GM18861 (cell line): ENCODE data around the gene RGS9.
"Not testable (repeated sequence)": the region's sequence is repeated elsewhere in the genome, so short reads cannot be mapped to it uniquely, and the experiment has no call there.

Experiments used
- ATAC-seq: cut with Tn5 transposase; IDR thresholded peaks from one replicate; pipeline ENCODE4 v1.9.1; 2021; ENCODE audit not compliant: unreplicated experiment

The RGS9 gene

GRCh38 chr17:65109990-65110680 is 27.0 kb upstream of the RGS9 start:
- ATAC-seq, result no peak

DNA sequence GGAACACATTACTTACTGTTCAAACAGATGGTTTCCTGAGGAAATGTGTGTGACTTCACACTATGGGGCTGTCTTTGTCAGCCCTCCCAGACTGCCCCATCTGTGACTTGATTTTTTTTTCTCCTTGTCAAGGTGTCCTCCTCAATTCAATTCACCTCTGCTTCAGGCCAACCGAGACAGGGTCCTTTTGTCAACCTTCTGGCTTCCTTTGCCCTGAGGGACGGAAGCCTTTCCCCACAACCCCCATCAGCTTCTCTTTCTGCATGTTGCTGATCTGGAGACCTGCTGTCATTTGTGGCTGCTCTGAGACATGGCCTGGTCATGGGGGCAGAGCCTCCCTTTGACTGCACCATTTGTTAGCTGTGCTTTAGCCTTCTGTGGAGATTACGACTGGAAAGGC is 21.3 kb upstream of the RGS9 start:
- no peak for ATAC-seq

GRCh38 chr17:65116515-65116914 is 20.7 kb upstream of the RGS9 start:
- ATAC-seq, result not testable (repeated sequence)

- ATAC-seq, result no peak
Observed at GRCh38 chr17:65117384-65118035, 19.7 kb upstream of the RGS9 start.

DNA sequence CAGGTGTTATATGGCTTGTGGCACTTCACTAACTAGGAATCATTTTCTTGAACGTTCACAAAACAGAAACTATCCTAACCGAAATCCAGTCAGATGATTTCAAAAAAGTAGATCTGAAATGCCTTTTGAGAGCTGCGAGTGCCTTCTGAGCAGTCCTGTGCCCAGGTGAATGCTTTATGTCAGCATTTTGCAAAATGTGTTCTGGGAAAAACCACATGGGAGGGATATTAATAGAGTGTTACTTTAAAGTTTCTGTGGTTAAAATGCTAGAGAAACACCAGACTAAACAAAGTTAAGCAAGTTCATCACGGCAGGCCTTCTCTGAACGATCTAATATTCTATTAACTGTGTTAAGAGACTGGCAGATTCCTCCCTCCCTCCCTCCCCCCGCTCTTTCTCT is 15.8 kb upstream of the RGS9 start:
- ATAC-seq, result no peak

- no peak for ATAC-seq
Observed at GRCh38 chr17:65121916-65122806, 15.0 kb upstream of the RGS9 start.

DNA sequence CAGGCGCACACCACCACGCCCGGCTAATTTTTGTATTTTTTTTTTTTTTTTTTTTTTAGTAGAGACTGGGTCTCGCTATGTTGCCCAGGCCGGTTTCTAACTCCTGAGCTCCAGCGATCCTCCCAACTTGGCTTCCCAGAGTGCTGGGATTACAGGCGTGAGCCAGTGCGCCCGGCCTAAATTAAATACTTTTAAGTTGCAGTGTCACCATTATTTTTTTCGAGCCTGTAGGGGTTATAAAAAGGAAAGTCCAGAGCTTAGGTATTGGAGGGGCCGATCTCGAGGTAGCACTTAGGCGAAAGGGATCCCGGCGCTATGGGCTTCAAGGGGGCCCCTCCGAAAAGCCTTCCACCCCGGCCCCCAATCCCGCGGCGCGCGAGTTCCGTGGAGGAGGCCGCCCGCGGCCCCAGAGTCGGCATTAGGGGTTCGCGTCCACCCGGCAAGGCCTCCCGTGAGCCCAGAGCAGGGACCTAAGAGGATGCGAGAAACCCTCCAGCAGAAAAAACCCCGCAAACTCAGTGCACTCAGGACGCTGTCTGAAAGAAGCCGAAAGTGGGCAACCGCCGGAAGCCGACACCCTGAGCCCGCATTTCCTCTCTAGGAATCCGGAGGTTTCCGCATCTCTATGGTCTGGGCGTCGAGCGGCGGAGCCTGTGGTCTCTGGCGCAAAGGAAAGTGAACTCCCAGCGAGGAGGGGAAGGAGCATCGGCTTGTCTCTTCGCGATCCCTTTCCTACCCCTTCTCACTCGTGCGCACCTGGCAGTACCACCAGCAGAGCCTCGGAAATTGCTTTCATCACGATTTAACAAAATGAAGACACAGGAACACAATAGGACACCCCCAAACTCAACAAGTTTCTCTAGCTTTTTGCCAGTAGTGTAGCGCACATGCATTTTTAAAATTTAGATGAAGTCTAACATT is 14.1 kb upstream of the RGS9 start:
- no peak for ATAC-seq

- ATAC-seq, result no peak
Observed at GRCh38 chr17:65123757-65124675, 13.2 kb upstream of the RGS9 start.

- no peak for ATAC-seq
Observed at GRCh38 chr17:65130832-65131231, 6.3 kb upstream of the RGS9 start.

- ATAC-seq, result no peak
Observed at GRCh38 chr17:65131240-65131639, 5.9 kb upstream of the RGS9 start.

- ATAC-seq, result no peak
Observed at GRCh38 chr17:65131946-65132345, 5.2 kb upstream of the RGS9 start.

DNA sequence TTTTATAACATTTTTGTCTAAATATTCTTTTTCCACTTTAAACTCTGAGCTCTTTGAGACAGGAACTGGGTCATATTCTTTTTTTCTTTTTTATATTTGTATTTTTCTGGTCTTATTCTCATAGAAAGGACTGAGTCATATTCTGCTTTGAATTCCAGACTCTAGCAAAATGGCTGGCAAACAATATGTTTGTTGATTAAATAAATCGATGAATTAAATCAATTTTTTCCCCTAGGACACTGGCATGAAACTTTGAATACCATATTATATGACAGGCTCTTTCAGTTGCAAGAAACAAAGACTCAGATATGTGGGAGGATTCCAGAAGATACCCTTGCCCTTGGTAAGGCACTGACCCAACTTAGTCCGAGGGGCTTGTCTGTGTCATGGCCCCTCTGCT is 3.1 kb upstream of the RGS9 start:
- ATAC-seq, result no peak

GRCh38 chr17:65139101-65139764 is 2.1 kb downstream of the RGS9 start:
- ATAC-seq, result no peak

DNA sequence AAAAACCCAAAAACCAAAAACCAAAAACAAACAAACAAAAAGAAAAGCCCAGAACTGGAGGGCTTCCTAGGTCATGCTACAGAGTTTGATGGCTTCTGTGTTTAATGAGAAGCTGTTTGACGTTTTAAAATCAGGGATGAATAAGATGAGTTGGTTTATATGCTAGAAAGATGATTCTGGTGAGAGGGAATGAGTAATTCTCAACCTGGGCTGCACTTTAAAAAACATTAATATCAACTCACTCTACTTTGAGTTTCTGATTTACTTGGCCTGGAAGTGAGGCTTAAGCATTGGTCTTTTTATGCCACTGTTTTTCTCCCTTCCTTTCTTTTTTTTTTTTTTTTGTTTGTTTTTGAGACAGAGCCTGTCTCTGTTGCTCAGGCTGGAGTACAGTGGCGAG is 5.1 kb downstream of the RGS9 start:
- ATAC-seq, result no peak

- no peak for ATAC-seq
Observed at GRCh38 chr17:65143889-65144604, 6.9 kb downstream of the RGS9 start.

DNA sequence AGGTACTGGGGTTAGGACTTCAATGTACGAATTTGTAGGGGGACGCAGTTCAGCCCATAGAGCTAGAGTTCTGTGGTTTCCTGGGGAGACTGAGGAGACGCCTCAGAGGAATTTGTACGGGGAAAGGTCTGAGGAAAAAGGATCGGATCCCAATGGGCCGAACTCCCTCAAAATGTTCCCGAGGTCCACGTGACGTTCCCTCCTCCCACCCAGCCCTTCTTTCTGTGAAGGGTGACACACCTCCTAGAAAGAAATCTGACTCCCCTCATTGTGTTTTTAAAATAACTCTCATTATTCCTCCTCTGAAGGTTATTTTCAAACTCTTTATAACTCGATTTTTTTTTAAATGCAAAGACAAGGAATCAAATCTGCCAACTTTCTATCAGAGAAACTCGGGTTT is 8.6 kb downstream of the RGS9 start:
- no peak for ATAC-seq

DNA sequence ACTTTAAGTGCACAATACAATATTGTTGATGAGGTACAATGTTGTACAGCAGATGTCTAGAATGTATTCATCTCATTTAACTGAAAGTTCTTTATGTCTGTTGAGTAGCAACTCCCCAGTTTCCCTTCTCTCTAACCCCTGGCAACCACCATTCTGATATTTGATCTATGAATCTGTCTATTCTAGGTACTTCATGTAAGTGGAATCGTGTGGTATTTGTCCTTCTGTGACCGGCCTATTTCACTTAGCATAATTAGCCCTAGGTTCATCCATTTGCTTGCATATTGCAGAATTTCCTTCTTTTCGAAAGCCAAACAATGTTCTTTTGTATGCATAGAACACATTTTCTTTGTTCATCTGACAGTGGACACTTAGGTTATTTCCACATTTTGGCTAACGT is 10.8 kb downstream of the RGS9 start:
- no peak for ATAC-seq

DNA sequence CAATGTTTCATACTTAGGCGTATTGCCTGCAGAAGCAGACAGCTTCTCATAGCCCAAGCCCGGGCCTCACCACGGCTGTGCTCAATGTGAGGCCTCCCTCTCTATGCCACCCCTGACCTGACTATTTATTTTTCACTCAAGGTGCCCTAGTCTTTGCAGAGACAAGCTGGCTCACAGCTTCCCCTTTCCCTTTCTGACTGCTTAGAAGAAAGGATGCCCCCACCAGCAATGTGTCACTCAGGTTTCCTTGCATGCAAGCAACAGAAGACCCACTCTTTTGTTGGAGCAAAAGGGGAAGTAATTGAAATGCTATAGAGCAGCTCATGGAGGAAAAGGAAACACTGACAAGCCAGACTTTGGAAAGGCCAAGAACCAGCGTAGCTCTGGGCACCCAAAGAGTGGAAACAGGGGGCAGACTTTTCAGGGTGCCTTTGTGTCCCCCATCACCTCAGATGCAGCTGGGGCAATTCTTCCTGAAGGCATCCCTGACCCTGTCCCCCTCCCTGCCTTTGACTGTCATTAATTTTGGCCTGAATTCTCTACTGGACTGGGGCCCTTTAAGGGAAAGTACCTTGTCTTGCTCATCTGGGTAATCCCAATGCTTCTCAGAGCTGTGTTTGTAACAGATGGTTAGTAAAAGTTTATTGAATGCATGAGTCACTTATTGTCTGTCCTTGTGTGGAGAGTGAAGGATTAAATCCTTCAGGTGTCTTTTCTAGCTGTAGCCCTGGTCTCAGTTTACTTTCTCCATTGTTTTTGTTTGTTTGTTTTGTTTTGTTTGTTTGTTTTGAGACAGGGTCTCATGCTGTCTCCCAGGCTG is 17.8 kb downstream of the RGS9 start:
- peak; percentile 95 for ATAC-seq
